CD4-positive, alpha-beta memory T cell (primary cell): ENCODE measurements around the gene RMI2. TPM values are rescaled to one million over a fixed set of nuclear protein-coding genes. Genes with fewer than 3 reads are reported as not detected.
"Not testable (repeated sequence)": the region's sequence is repeated elsewhere in the genome, so short reads cannot be mapped to it uniquely, and the experiment has no call there.

ENCODE experiments used
- CTCF ChIA-PET: fragments of 350-600 bp; sonication (Branson Sonifier 250); formaldehyde crosslinking; loops from one replicate; lab custom pipeline; 2021; ENCODE audit warnings: inconsistent platforms; ENCODE audit not compliant: partially characterized antibody; lab: Charles Lee
- POLR2A ChIA-PET: fragments of 350-600 bp; sonication (Branson Sonifier 250); formaldehyde crosslinking; loops from one replicate; lab custom pipeline; 2021; ENCODE audit not compliant: partially characterized antibody; lab: Charles Lee
- DNase-seq, 5 donors: peaks; one replicate each; pipeline versions ENCODE4 v3.0.0 to v3.0.0-alpha.2; 2020 to 2022; ENCODE audit warnings: mixed read lengths in 1 of 5
- H3K27ac ChIP-seq: one replicate; pipeline ENCODE4 v1.7.0; 2013; ENCODE audit warnings: low read depth, low read length
- H3K27me3 ChIP-seq: 2 replicates; pipeline ENCODE4 v1.7.0; 2013; ENCODE audit warnings: mild to moderate bottlenecking, low read length, moderate library complexity; ENCODE audit not compliant: insufficient read depth
- H3K36me3 ChIP-seq: 2 replicates; pipeline ENCODE4 v1.7.0; 2013; ENCODE audit warnings: mild to moderate bottlenecking, low read length, moderate library complexity; ENCODE audit not compliant: insufficient read depth
- H3K4me1 ChIP-seq: 2 replicates; pipeline ENCODE4 v1.7.0; 2013; ENCODE audit warnings: mild to moderate bottlenecking, low read length, moderate library complexity; ENCODE audit not compliant: insufficient read depth
- H3K4me3 ChIP-seq, 2 donors: one replicate each; pipeline ENCODE4 v1.7.0; 2013; ENCODE audit warnings: low read length in 2 of 2, mild to moderate bottlenecking in 1 of 2
- H3K9me3 ChIP-seq, 2 donors: one replicate each; pipeline ENCODE4 v1.7.0; 2013; ENCODE audit warnings: low read length in 2 of 2, control low read depth in 1 of 2; ENCODE audit not compliant: control insufficient read depth in 1 of 2
- H3K27ac Mint-ChIP-seq, 7 donors: one replicate each; pipeline ENCODE4 v1.8.0; 2020 to 2021; ENCODE audit warnings: mixed read lengths in 7 of 7, mild to moderate bottlenecking in 6 of 7, inconsistent platforms in 3 of 7, moderate library complexity in 3 of 7
- H3K27me3 Mint-ChIP-seq, 2 donors: one replicate each; pipeline ENCODE4 v1.8.0; 2020 to 2021; ENCODE audit warnings: mixed read lengths in 2 of 2
- H3K36me3 Mint-ChIP-seq, 2 donors: one replicate each; pipeline ENCODE4 v1.8.0; 2020 to 2021; ENCODE audit warnings: mixed read lengths in 2 of 2, inconsistent platforms in 1 of 2, mild to moderate bottlenecking in 1 of 2
- H3K4me1 Mint-ChIP-seq, 4 donors: one replicate each; pipeline ENCODE4 v1.8.0; 2020 to 2021; ENCODE audit warnings: mixed read lengths in 4 of 4, mild to moderate bottlenecking in 1 of 4
- H3K4me3 Mint-ChIP-seq, 8 donors: one replicate each; pipeline ENCODE4 v1.8.0; 2020 to 2021; ENCODE audit warnings: mixed read lengths in 8 of 8, mild to moderate bottlenecking in 7 of 8, moderate library complexity in 6 of 8, inconsistent platforms in 3 of 8
- H3K9me3 Mint-ChIP-seq, 8 donors: one replicate each; pipeline ENCODE4 v1.8.0; 2020 to 2021; ENCODE audit warnings: mixed read lengths in 8 of 8, mild to moderate bottlenecking in 5 of 8, inconsistent platforms in 3 of 8, moderate library complexity in 1 of 8
- intact Hi-C: fragments of 100-400 bp; cut with micrococcal nuclease; formaldehyde crosslinking; loops from one replicate; pipeline ENCODE4 v1.15.1; 2023
- polyA plus RNA-seq, 2 donors: library from polyadenylated mRNA; unstranded; fragments of 300-500 nt; fragmentation: Illumina TruSeq; gene quantifications; one replicate each; pipeline ENCODE4 v1.2.3, GENCODE V29; 2021
- total RNA-seq, 2 experiments: library from RNA; stranded (reverse); gene quantifications; one replicate each; pipeline ENCODE4 v1.2.3, GENCODE V29; 2021

The RMI2 gene
- total and polyA plus RNA-seq, 4 experiments from 2014 or later: 1.5 to 4.0 (median 1.7) TPM

- Mint-ChIP-seq H3K9me3 (no peaks in the 10 kb centered on the region), H3K4me1 (peaks cover 12 to 16% (median 13%) of the 10 kb centered on the region in 4 donors), H3K36me3 (no peaks in the 10 kb centered on the region), H3K27me3 (peaks cover 0 to 2% of the 10 kb centered on the region in 2 donors), H3K4me3 (peak overlapping the region in 7 of 8 donors; percentile 39 to 86 (median 73)), H3K27ac (peak overlapping the region in 4 of 7 donors; percentile 6 to 57 (median 13))
- Histone ChIP-seq H3K36me3 (no peaks in the 10 kb centered on the region), H3K4me1 (peaks cover 16% of the 10 kb centered on the region), H3K27me3 (no peaks in the 10 kb centered on the region), H3K4me3 (no peak overlapping the region), H3K9me3 (no peaks in the 10 kb centered on the region), H3K27ac (no peak overlapping the region)
- DNase-seq: no peak
- CTCF ChIA-PET: interaction anchor here (0.7 to 4.0 kb wide), 24 partner anchors 13 to 334 kb away, joined by 3 to 40 read pairs (median 5); partner anchors contain the start of gene SOCS1
- POLR2A ChIA-PET: interaction anchor here (0.6 to 2.5 kb wide), 6 partner anchors 13 to 334 kb away, joined by 3 to 23 read pairs (median 6); partner anchors contain the start of gene SOCS1
- intact Hi-C loops: loop anchor here (5.0 kb wide), 1 partner anchor 41 kb away; the partner anchor contains the start of gene SOCS1
These were observed 46.9 kb upstream of the RMI2 start for GRCh38 chr16:11298143-11298900.

- not testable (repeated sequence) for DNase-seq, H3K27me3 ChIP-seq, H3K9me3 ChIP-seq, H3K4me3 Mint-ChIP-seq, H3K9me3 Mint-ChIP-seq, H3K27ac ChIP-seq, H3K36me3 Mint-ChIP-seq, H3K4me3 ChIP-seq, H3K36me3 ChIP-seq, H3K27me3 Mint-ChIP-seq
- CTCF ChIA-PET: interaction anchor here (0.8 to 4.0 kb wide), 12 partner anchors 15 to 335 kb away, joined by 3 to 40 read pairs (median 6); partner anchors contain the start of gene SOCS1
- peak overlapping the region in 1 of 7 donors; percentile 57 for H3K27ac Mint-ChIP-seq
- peaks cover 12 to 16% (median 13%) of the 10 kb centered on the region in 4 donors for H3K4me1 Mint-ChIP-seq
- peaks cover 16% of the 10 kb centered on the region for H3K4me1 ChIP-seq
- intact Hi-C loops: loop anchor here (5.0 kb wide), 1 partner anchor 42 kb away; the partner anchor contains the start of gene SOCS1
- POLR2A ChIA-PET: interaction anchor here (2.0 to 2.5 kb wide), 3 partner anchors 12 to 334 kb away, joined by 8 to 23 read pairs (median 8); partner anchors contain the start of gene SOCS1
These were observed 46.2 kb upstream of the RMI2 start for GRCh38 chr16:11298950-11299547.

- ChIA-PET CTCF (interaction anchor here (3.3 to 4.0 kb wide), 3 partner anchors 44 to 336 kb away, joined by 25 to 40 read pairs (median 40); partner anchors contain the start of gene SOCS1), POLR2A (no interaction called here)
- Mint-ChIP-seq H3K27ac (no peak overlapping the region), H3K9me3 (no peaks in the 10 kb centered on the region), H3K36me3 (no peaks in the 10 kb centered on the region), H3K4me1 (peaks cover 12 to 16% (median 13%) of the 10 kb centered on the region in 4 donors), H3K27me3 (peaks cover 0 to 2% of the 10 kb centered on the region in 2 donors), H3K4me3 (no peak overlapping the region)
- H3K36me3 ChIP-seq: no peaks in the 10 kb centered on the region
- H3K27ac ChIP-seq: no peak overlapping the region
- no peak overlapping the region for H3K4me3 ChIP-seq
- no peaks in the 10 kb centered on the region for H3K9me3 ChIP-seq
- peaks cover 16% of the 10 kb centered on the region for H3K4me1 ChIP-seq
- no peaks in the 10 kb centered on the region for H3K27me3 ChIP-seq
- DNase-seq: no peak
- intact Hi-C loops: loop anchor here (5.0 kb wide), 1 partner anchor 43 kb away; the partner anchor contains the start of gene SOCS1
These were observed 45.2 kb upstream of the RMI2 start for GRCh38 chr16:11299865-11300559.

GRCh38 chr16:11300560-11300892 is 44.7 kb upstream of the RMI2 start:
- POLR2A ChIA-PET: no interaction called here
- DNase-seq: no peak
- CTCF ChIA-PET: interaction anchor here (3.9 kb wide), 1 partner anchor 328 kb away, joined by 40 read pairs; no protein-coding TSS in a partner anchor
- intact Hi-C loops: no loop called here
- H3K27ac ChIP-seq: no peak overlapping the region
- no peaks in the 10 kb centered on the region for H3K36me3 Mint-ChIP-seq
- H3K9me3 ChIP-seq: no peaks in the 10 kb centered on the region
- peaks cover 0 to 2% of the 10 kb centered on the region in 2 donors for H3K27me3 Mint-ChIP-seq
- H3K4me1 ChIP-seq: peaks cover 16% of the 10 kb centered on the region
- H3K27ac Mint-ChIP-seq: no peak overlapping the region
- H3K9me3 Mint-ChIP-seq: no peaks in the 10 kb centered on the region
- H3K4me1 Mint-ChIP-seq: peaks cover 12 to 16% (median 13%) of the 10 kb centered on the region in 4 donors
- no peak overlapping the region for H3K4me3 Mint-ChIP-seq
- H3K27me3 ChIP-seq: no peaks in the 10 kb centered on the region
- H3K36me3 ChIP-seq: no peaks in the 10 kb centered on the region
- no peak overlapping the region for H3K4me3 ChIP-seq

- Mint-ChIP-seq H3K27me3 (peaks cover 0 to 2% of the 10 kb centered on the region in 2 donors), H3K27ac (no peak overlapping the region), H3K4me3 (no peak overlapping the region), H3K9me3 (peaks cover 0 to 2% (median 0%) of the 10 kb centered on the region in 8 donors), H3K4me1 (peaks cover 11% of the 10 kb centered on the region in 4 donors), H3K36me3 (no peaks in the 10 kb centered on the region)
- Histone ChIP-seq H3K27me3 (no peaks in the 10 kb centered on the region), H3K4me1 (peaks cover 14% of the 10 kb centered on the region), H3K27ac (no peak overlapping the region), H3K4me3 (no peak overlapping the region), H3K9me3 (no peaks in the 10 kb centered on the region), H3K36me3 (no peaks in the 10 kb centered on the region)
- intact Hi-C loops: no loop called here
- ChIA-PET POLR2A (no interaction called here), CTCF (no interaction called here)
- no peak for DNase-seq
These were observed 43.4 kb upstream of the RMI2 start for GRCh38 chr16:11301645-11302501.

- CTCF ChIA-PET: no interaction called here
- peaks cover 0 to 2% (median under 1%) of the 10 kb centered on the region in 4 donors for H3K4me1 Mint-ChIP-seq
- peaks cover 0 to 2% of the 10 kb centered on the region in 2 donors for H3K27me3 Mint-ChIP-seq
- Histone ChIP-seq H3K4me3 (no peak overlapping the region), H3K9me3 (no peaks in the 10 kb centered on the region), H3K4me1 (peaks cover 3% of the 10 kb centered on the region), H3K27me3 (no peaks in the 10 kb centered on the region), H3K36me3 (no peaks in the 10 kb centered on the region), H3K27ac (no peak overlapping the region)
- intact Hi-C loops: no loop called here
- no peak overlapping the region for H3K27ac Mint-ChIP-seq
- POLR2A ChIA-PET: no interaction called here
- no peaks in the 10 kb centered on the region for H3K36me3 Mint-ChIP-seq
- H3K4me3 Mint-ChIP-seq: no peak overlapping the region
- DNase-seq: no peak
- peaks cover 0 to 2% (median 0%) of the 10 kb centered on the region in 8 donors for H3K9me3 Mint-ChIP-seq
These were observed 42.3 kb upstream of the RMI2 start for GRCh38 chr16:11302977-11303376.
